GM21515 (cell line): ENCODE measurements around the gene SLC12A6.

Source experiments
- ATAC-seq: cut with Tn5 transposase; IDR thresholded peaks from one replicate; pipeline ENCODE4 v1.9.1; 2021; ENCODE audit not compliant: unreplicated experiment

SLC12A6 gene

DNA sequence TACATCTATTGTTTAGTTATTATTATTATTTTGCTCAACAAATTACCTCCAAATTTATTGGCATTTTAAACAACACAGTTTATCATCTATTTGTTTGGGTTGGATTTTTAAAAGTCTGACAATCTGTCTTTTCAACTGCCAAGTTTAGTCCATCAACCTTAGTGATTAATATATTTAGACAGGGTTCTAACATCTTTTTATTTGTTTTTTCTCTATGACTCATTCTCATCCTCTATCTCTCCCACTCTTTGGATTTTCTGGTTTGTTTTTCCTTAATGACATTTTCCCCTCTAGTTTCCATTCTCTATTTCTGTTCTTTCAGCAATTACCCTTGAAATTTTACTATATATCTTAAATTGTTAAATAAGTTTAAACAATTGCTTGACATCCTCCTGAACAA lies 70.8 kb downstream of the SLC12A6 start:
- no peak for ATAC-seq

DNA sequence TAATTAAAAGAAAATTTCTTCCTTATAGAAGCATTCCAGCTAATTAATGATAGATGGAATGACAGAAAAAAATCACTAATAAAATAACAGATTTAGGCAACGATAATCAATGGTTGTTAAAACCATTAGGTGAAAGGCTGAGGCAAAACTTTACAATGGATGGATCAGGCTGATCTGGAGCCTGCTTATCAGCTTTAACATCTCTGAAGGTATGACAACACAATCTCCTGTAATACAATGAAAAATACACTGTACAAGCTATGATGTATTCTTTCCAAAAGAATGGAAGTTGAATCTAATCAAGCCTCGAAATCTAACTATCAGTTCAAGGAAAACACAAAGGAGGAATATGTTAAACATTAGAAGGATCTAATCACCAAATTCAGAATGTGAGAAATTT lies 73.5 kb downstream of the SLC12A6 start:
- no peak for ATAC-seq

DNA sequence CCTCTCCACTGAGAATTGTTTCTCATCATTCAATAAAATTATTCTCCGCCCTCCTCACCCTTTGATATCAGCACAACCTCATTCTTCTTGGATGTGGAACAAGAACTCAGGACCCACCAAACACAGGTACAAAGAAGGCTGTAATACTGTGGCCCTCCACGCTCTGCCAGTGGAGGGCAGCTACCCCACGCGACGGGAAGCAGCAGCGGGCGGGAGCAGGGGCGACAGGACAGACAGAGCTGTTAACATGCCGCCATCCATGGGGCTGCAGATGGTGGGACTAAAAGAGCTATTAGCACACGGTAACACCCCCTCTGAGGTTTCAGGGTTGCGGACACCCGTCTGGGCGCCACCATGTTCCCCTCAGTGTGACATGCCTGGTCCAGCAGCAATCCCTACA lies 75.2 kb downstream of the SLC12A6 start:
- no peak for ATAC-seq

DNA sequence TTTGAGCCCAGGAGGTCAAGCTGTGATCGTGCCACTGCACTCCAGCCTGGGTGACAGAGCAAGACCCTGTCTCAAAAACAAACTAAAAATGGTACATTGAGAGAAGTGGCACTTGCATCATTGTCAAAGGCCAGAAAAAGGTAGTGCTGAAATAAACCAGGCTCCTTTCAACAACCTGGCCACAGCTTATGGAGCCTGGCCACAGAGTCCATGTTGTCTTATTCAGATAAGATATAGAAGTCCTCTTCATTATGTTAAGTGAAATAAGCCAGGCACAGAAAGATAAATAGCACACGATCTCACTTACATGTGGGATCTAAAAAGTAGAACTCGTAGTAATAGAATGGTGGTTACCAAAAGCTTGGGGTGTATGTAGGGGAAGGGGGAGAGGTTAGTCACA lies 78.0 kb downstream of the SLC12A6 start:
- ATAC-seq, result no peak

DNA sequence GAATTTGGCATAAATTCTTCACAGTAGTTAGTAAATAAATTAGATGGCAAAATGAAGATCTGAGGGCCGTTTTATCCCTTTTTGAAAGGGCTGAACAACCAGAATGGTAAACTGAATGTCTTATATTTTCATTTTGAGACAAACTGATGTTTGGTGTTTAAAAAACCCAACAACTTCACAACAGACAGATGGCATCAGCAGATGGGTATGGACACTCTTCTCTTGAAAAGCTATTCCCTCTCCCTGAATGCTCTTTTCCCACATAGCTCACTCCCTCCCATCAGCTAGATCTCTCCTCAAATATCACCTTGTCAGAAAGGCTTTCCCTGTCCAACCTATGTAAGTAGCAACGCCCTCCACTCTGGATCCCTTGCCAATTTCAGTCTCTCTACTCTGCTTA lies 79.4 kb downstream of the SLC12A6 start:
- no peak for ATAC-seq

DNA sequence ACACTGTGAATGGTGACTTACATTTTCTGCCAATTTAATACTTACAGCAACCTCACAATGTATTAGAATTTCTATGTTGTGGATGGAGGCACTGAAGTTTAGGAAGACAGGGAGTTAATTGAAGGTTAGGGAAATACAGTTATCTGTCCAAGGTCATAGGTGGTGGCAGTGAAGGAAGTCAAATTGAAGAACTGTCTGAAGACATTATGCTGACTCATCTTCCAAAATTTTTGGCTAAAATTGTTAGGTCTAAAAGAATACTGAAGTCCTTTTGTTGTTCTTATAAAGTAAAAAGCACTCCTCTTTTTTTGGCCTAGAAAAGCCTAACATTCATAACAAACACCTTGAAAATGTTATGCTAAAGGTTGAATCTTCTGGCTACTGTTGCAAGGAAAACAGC lies 85.0 kb downstream of the SLC12A6 start:
- ATAC-seq, result no peak

DNA sequence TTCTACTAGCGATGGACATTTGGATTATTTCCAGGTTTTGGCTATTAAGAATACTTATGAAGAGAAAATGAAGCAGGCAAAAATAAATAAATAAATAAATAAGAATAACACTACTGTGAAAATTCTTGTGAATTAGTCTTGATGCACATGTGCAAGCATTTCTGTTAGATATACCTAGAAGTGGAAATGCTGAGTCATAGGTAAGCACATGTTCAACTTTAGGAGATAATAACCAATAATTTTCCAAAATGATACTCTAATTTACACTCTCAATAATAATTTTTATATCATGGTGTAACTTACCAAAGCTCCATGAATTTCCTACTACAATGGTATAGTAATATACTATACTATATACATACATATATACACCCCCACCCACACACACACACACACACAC lies 89.4 kb downstream of the SLC12A6 start:
- no peak for ATAC-seq

DNA sequence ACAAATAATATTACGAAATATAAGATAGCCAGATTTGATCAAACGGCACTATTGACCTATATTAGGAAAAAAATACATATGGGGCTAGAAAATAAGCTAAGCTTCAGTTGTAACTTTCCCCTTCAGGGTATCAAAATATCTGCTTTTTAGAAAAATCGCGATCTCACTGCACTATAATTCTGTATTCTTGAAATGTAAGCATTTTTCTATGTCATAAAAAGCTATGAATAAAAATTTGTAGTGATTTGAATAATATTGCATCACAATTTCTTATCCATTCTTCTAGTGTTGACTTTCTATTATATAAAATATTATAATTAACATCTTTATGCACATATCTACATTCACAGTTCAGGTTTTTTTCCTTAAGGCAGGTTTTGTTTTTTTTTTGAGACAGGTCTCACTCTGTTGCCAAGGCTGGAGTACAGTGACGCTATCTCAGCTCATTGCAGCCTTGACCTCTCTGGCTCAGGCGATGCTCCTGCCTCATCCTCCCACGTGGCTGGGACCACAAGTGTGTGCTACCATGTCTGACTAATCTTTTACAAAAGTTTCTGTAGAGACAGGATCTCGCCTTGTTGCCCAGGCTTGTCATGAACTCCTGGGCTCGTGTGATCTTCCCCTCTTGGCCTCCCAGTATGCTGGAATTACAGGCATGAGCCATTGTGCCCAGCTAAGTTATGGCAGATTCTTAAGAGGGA lies 91.2 kb downstream of the SLC12A6 start:
- no peak for ATAC-seq

DNA sequence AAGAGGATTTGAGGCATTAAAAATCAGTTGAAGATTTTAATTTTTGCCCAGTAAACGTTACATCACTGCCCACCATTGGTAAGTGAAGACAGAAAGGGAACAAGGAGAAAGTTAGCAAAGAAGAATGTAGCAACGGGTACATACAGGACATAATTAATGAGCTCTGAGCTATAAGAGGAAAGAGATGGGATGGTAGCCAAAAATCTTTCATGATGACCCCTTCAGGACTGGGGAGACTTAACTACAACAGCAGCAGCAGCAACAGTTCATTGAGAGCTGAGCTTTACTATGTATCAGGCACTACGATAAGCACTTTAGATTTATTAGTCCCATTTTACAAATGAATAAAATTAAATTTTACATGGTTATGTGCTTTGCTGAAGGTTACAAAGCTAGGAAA lies 94.4 kb downstream of the SLC12A6 start:
- no peak for ATAC-seq

DNA sequence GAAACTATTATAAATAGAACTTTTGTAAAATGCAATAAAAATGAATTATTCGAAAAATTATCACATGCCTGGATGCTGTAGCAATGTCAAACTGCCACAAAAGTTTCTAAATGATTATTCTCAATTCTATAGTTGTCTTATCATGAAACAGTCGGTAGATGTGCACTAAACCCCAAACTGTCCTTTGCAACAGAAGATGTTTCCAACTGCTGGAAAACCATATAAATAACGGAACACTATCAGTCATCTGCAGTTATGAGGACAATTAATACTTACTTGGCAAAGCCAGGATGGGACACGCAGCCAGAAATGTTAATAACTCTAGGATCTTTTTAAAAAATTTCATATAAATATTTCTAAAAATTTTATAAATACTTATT lies 95.3 kb downstream of the SLC12A6 start:
- ATAC-seq, result no peak

DNA sequence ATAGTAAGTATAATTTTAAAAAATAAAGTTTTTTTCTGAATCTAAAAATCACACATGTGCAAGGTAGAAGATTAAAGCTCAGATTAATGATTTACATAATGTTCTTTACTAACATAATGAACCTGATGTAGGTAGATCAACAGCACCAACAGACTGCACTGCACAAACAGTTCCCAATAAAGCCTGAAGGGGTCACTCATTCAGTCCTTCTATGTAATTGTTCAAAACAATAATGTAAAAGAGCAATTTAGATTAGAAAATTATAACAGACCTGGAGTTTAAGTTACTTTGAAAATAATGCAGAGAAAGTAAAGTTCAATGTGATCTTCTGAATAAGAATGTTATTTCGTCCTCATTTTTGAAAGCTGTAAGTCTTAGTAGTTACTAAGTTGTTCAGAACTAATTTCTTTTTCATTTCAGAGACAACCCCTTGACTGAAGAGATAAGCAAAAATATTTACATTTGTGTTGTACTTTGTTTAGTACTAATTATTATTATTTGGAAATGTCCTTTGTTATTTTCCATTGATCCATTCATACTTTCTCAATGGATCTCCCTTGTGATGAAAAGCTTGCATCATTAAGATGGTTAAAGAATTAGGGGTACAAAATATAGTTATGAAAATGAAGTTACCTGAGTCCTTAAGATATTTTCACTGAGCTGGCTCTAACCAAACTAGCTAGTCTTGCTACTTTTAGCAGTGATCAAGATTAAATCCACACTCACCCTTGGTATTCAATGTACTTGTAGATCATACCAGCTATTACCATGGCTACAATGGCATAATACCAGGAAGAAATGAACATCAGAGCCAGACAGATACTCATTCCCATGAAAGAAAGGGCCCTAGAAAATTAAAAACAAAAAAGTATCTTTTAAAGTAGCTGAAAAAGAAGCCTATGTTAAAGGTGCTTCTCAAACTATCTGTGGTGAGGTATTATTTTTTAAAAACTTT lies 95.9 kb downstream of the SLC12A6 start:
- no peak for ATAC-seq

DNA sequence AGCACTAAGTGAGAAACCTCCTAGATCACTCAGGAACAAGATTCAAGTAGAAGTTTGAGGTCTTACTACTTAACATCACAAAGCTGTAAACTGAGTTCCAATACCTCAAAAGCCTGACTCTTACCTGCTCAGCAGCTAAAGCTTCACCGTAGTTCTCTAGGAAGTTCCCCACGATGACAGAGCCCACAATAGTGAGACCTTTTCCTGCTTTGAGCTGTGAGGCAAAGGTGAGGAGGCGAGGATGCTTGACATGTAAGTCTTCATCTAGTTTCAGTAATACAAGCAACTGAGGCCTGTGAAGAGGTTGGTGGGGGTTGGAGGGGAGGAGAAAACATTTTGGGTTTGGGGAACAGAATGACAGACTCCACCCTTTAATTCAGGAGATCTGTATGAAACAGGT lies 97.0 kb downstream of the SLC12A6 start:
- ATAC-seq, result no peak

DNA sequence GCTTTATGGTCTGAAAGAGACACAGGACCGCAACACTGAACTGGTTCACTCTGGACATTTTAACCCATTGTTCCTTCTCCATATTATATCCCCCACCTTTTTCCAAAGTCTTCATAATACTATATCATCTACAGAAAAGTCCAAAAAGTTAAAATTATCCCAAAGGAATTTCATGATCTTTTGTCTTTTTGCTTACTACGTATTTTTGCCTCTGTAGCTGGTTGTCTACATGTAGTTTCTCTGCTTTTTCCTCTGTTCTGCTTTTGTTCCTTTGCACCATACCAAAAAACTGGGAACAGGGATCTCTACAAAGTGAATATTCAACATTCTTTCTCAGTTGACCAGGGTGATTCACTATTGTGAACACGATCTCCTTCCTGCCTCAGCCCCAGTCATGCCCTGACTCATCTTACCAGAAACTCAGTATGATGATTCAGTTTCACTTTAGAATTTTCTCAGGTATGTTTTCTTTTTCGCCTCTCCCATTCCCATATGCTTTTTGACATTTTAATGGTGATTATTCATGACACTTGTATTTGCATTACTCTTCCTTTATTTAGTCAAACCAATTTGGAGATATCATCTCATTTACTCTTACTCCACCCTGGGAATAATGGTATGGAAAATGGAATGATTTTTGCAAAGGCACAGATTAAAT lies 98.3 kb downstream of the SLC12A6 start:
- no peak for ATAC-seq

DNA sequence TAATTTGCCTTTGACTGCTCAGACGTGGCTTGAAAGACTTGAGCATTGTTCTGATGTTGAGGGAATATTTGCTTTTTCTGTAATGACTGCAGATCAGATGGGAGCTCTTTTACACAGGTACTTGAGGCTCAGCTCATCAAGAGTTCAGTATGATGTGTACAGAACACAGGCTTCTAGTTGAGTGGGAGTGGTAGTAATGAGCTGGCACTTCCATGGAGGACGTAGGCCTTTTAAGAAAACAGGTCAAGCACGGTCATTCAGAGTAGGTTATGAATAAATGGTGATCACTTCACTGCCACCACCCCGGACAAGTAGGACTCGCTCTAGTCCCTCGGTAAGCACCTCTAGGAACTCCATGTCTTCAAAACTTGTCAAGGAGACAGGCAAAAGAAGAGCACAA lies 104.0 kb downstream of the SLC12A6 start:
- ATAC-seq, result no peak

DNA sequence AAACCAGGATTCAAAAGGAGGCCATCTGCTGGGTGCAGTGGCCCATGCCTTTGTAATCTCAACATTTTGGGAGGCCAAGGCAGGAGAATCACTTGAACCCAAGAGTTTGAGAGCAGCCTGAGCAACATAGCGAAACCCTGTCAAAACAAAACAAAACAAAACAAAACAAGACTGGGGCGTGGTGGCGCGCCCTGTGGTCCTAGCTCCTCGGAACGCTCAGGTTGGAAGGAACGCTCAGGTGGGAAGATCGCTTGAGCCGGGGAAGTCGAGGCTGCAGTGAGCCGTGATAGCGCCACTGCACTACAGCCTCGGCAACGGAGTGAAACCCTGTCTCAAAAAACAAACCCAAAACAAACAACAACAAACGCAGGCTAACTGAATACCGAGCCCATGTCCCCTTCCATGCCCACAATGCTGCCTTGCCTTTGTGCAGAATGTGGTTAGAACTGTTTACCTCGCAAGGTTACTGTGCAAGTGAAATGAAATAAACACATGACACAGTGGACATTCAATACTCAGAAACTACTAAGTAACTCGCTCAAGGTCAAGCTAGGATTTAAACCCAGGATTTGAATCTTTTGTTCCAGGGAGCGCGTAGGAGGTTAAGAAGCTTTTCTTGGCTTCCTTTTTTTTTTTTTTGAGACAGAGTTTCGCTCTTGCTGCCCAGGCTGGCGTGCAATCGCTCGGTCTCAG lies 113.5 kb downstream of the SLC12A6 start:
- no peak for ATAC-seq

DNA sequence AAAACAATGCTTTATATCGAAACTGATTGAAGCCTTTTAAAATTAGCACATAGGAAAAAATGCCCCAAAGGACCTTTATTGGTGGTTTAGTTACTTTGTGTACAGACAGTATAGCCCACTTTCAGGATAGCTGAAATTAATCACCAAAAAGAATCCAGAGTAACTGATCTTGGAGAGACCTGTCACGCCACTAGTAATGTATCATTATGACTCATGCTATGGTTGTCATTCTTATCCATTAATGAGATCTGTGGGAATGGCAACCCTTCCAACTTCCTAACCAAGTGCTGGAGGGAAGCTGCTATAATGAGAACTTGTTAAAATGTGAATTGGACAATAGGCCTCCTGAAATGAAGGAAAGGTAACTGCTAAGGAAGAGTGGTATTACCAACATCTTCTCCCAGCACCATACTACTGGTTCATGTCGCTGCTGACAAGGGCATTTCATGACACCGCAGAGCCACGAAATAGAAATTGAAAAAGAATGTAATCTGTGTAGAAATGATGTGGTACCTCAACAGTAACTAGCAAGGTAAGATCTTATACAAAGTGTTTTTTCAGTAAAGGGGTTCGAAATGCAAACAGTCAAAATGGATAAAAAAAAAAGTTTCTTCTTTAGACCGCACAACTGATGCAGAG lies 119.9 kb downstream of the SLC12A6 start:
- no peak for ATAC-seq

DNA sequence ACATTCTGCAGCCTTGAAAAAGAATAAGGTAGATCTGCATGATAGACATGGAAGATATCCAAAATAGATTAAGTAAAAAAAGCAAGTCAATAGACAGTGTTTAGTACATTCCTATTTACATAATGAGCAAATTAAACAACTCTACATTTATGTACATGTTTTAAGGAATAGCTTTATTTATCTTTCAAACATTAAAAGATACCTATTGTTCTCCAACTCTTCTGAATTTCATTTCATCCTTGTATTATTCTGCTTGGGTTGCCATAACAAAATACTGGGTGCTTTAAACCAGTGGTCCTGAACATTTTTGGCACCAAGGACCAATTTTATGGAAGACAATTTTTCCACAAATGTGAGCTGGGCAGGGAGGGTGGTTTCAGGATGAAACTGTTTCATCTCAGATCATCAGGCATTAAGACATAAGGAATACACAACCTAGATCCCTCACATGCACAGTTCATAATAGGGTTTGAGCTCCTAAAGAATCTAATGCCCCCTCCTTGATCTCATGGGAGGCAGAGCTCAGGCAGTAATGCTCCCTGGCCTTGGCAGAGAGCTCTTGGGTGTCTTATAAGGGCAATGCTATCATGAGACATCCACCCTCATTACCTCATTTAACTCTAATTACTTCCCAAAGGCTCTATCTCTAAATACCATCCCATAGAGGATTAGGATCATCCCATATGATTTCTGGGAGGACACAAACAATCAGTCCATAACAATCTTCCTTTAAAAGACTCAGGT lies 120.9 kb downstream of the SLC12A6 start:
- no peak for ATAC-seq

DNA sequence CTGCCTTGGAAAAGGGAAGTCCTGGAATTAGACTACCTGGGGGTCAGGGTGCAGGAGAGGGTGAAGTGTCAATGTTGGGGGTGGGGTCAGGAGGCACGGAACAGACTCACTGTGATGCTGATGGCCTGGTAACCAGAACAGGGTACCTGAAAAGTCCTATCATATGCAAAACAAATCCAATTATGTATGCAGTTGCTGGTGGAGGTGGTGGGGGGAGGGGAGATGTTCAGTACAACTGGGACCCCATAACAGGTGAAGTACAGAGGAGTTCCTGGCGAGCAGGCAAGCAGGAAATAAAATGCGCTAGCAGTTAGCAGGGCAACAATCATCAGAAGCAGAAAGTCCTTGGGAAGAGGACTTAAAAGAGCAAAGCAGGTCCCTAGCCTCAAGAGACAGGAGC lies 123.4 kb downstream of the SLC12A6 start:
- no peak for ATAC-seq

DNA sequence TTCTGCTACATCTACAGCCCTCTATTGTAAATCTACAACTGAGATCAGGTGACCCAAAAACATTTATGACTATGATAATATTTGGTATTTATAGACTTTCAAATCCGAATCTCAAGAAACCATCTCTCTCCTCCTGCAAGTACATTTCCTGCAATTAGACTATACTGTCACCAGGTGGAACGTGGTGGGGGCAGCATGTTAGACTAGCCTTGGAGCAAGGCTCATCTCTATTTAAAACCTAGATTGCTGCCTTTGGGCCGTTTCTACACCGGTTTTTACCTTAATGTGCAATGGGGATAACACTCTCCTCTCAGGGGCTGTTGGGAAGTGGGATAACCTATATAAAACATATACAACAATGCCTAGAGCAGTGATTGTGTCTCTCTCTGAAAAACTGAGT lies 123.9 kb downstream of the SLC12A6 start:
- no peak for ATAC-seq
